ENCODE results near the gene ASIC2.

The ASIC2 gene

GRCh38 chr17:33151565-33151964, 141.5 kb downstream of the ASIC2 start:
- no peak for DNase-seq

DNA sequence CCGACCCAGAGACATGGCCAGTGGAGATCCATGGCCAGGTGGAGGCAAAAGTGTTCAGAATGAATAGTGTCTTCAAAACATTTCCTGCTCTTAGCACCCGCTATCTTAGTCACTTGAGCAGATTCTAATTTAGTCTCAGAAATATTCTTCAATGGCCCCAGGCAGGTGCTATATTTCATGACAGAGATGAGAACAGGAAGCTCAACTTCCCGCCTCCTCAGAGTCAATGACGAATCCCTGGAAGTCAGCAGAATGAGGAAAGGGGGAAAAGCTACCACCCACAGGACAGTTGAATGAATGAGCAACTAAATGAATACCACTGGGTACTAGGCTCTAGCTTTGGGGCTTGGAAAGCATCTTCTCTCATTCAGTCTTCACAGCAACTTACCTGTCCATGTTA, 147.2 kb downstream of the ASIC2 start:
- no peak for DNase-seq

GRCh38 chr17:33144837-33145236, 148.3 kb downstream of the ASIC2 start:
- no peak for DNase-seq

DNA sequence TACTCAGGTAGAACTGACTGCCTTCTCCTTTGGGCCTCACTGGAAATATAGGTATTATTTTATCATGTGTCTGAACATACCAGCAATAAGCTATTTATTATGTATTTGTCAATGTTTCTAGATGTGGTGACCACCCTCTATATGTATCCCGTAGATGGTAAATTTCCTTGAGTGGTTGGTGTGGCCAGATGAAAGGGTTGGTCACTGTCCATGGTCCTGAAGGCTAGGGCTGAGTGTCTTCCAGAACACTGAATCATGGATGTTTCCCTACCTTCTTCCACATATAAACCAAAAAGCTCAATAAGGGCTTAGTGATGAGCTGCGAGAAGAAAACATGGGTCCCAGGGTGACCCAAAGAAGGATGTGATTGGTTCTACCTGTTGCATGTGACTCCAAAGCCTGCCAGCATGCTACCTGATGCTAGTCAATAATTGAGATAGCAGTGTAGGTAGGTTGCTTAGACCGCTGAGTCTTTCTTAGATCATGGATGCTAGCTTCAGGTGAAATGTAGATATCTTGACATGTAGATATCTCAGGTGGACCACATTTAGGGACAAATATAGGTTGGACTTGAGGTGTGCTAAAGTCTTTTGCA, 150.3 kb downstream of the ASIC2 start:
- peak; percentile 57 for DNase-seq

- DNase-seq = no peak
Measured at GRCh38 chr17:33140413-33141099, 152.5 kb downstream of the ASIC2 start.

DNA sequence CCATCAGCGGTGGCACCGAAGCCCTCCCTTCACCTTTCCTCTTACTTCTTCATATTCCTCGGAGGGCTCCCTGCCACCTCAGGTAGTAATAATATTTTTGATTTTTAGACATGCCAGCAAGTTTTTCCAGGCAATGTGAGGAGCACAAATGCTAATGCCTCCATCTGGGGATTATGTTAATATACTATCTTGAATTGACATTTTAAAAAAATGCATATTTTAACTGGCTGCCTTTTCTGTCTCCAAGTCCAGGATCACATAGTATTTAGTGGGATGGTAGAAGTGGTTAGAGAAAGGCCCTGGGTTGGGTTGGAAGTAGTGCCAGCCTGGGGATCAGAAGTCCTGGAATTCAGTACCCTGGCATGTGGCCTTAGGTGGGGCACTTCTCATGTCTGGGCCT, 154.5 kb downstream of the ASIC2 start:
- no peak for DNase-seq

GRCh38 chr17:33137426-33137825, 155.7 kb downstream of the ASIC2 start:
- no peak for DNase-seq

DNA sequence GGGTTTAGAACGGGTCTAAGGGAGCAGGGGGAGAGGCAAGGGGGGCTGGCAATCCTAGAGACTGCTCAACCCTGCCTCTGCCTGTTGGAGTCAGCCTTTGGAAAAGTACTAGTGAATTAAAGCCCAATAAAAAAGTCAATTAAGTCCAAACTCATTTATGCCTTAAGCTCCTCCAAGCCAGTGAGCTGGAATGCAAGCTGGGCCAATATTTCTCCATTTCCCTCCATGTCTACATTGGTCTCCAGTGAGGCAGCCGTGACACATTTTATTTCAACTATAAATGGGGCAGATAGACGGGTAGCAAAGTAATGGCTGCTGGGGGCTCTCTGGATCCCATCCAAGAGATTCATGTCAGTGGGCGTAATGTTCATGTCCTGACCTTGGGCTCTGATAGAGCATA, 157.4 kb downstream of the ASIC2 start:
- no peak for DNase-seq

DNA sequence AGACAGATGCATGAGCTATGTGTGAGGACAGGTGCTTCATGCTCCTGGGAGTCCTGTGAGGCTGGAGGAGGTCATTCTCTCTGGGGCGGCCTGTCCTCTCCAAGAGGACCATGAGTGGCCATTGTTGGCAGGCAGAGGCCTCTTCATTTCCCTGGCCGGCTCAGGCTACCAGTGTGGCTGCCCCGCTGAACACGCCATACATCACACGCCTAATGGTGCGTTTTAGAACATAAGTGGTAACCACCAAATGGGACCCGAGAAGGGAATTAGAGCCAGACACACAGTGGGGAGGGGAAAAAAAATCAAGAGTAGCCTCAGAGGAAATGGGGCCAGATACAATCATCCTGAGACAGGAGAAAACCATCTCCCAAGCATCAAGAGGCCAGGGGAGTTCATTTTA, 161.5 kb downstream of the ASIC2 start:
- no peak for DNase-seq

- no peak for DNase-seq
Measured at GRCh38 chr17:33127706-33128105, 165.4 kb downstream of the ASIC2 start.

DNA sequence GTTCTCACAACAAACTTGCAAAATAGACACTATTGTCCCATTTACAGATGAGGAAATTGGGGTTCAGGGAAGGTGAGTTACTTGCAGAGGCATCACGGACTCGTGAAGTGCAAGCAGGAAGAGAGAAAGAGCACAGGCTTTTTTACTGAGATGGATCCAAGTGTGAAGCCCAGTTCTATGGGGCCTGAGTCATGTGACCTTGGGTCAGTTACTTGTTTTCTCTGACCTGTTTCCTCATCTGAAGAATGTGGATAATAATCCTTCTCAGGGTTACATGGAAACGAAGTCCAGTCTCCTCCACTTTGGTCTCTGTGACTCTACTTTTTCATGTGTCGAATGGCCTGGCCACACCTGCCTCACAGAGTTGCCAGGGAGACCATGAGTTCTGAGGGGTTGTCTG, 167.0 kb downstream of the ASIC2 start:
- DNase-seq = no peak

- DNase-seq = no peak
Measured at GRCh38 chr17:33125552-33125950, 167.5 kb downstream of the ASIC2 start.

GRCh38 chr17:33124871-33125551, 168.1 kb downstream of the ASIC2 start:
- no peak for DNase-seq

DNA sequence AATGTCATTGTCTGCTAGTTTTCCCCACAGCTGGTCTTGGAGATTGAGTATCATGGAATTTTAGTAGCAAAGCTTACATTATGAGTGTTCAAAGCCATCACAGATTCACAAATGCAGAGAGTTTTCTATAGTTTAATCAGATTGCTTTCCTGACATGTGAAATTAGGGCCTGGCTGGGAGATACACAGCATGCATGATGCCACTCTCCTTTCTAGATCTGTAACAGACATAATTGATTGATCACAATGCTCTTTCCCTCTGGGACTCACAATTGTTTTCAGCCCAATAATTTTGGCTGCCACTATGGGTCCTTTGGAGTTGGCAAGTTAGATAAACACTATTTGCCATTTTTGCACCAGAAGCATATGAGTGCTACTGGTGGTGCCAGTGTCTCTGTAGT, 168.9 kb downstream of the ASIC2 start:
- DNase-seq = no peak

- DNase-seq = no peak
Measured at GRCh38 chr17:33121756-33122155, 171.3 kb downstream of the ASIC2 start.

GRCh38 chr17:33121272-33121671, 171.8 kb downstream of the ASIC2 start:
- no peak for DNase-seq

GRCh38 chr17:33120103-33120502, 173.0 kb downstream of the ASIC2 start:
- no peak for DNase-seq

DNA sequence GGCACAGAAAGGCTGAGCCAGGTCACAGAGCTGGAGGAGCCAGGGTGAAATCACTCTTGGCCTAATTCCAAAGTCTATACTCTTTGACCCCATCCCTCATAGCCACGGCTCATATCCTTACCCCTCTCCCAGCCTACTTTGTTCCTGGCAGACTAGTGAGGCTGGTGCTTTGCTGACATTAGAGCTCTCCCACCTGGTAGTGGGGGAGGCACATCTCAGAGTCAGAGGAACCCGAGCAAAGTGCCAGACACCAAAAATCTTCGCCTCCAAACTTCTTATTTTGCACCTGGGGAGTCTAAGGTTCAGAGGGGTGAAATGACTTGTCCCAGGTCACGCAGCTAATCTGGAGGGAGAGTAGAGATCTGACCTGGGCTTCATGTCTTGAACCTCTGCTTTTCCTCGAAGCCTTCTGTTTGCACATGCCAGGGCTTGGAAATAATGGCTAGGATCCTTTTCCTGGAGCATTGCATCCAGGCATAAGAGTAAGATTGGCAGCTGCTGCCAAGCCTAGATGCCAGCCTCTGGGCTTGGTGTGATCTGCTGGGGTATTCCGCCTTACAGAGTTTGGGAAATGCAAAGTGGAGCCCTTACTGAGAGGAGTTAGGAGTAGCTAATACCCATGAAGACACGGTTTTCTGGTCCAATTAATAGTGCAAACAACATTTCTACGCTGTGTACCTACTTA, 174.6 kb downstream of the ASIC2 start:
- no peak for DNase-seq

DNA sequence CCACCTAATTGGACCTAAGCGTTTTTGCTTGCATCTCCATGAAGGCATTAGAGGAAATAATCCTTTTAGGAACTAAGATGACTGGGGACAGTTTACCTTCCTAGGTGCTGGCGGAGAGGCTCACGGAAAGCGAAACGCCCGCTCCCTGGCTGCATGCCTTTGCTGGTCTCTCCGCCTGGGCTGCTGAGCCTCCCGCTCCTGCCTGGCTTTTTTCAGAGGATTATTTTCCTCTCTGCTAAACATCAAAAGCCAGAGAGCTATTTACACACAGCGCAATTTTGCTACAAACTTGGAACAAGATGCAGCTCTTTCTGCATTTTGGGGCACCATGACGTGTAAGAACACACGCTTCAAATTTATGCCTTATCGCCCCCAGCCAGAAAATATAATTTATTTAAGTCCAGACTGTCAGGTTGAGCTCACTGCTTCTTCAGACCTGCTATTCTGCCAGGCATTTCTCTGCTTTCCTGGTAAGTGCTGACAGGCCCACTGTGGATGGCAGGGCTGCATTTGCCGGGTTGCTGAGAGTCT, 177.0 kb downstream of the ASIC2 start:
- DNase-seq = no peak

DNA sequence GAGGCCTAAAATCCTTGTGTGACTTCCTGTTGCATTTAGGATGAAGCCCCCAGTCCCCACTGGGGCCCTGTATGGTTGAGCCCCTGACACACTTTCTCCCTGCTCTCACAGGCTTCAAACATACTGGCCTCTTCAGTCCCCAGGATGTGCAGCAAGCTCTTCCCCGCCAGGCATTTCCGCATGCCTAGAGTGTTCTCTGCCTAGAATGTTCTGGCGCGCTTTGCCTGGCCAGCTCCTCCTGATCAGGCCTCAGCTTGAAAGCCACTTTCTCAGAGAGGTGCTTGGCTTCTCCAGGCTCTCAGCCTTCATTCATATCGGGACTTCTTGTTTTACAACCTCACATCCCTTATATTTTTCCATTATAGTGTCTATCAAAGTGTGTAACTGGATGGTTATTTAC, 177.7 kb downstream of the ASIC2 start:
- DNase-seq = no peak

DNA sequence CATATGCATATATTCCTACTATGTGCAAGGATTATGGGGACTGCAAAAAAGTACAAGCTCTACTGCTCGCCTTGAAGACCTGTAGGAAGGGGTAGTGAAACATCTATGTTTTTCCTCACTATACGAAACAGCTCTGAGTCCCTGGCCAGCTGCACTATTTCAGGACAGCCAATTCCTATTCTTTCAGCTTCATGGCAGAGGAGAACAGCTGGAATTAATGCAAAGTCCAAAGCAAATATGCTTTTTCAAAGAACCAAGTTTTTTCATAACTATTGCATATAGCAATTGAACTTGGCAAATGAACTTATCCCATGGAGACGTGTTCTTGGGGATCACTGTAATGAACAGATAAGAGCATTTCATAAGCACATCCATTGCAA, 179.1 kb downstream of the ASIC2 start:
- DNase-seq = no peak

- no peak for DNase-seq
Measured at GRCh38 chr17:33113276-33113990, 179.7 kb downstream of the ASIC2 start.

DNA sequence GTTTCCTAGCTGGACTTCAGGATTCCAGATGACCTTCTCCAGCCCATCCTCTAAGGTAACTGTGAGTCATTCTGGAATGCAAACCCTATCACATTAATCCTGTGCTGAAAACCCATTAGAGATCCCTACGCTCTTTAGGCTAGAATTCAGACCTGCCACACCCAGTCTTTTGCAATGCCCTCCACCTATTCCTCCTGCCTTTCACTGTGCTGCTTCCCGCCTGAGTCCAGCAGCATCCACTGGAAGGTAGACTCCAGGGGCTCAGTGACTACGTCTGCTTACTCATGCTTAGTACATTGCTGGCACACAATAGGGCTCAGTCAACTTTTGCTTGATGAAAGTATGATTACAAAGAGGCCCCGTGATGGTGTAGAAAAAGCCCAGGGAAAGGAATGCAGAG, 180.3 kb downstream of the ASIC2 start:
- DNase-seq = no peak

All from kidney glomerular epithelial cell (primary cell).